Neural cell (in vitro differentiated cells): ENCODE data around the gene IQGAP2. TPM values are rescaled to one million over a fixed set of nuclear protein-coding genes. Genes with fewer than 3 reads are reported as not detected.

Experiments
- H2AFZ ChIP-seq: fragments of 200-600, 300-800 bp; sonication (generic), shearing (Covaris generic); 2 replicates; pipeline ENCODE4 v1.6.0; 2014; ENCODE audit warnings: low read depth, mild to moderate bottlenecking, antibody characterized with exemption, low read length, moderate library complexity
- H3F3A ChIP-seq: fragments of 200-600 bp; shearing (Covaris generic); 2 replicates; pipeline ENCODE4 v1.6.1; 2016; ENCODE audit warnings: mild to moderate bottlenecking, moderate library complexity, mixed read lengths, antibody characterized with exemption, low read length; ENCODE audit not compliant: insufficient read depth, poor library complexity, severe bottlenecking
- H3K27ac ChIP-seq: fragments of 200-600, 300-800 bp; sonication (generic), shearing (Covaris generic); 2 replicates; pipeline ENCODE4 v1.5.1; 2014; ENCODE audit warnings: mild to moderate bottlenecking, low read length, moderate library complexity
- H3K27me3 ChIP-seq: fragments of 300-800, 200-600 bp; sonication (generic), shearing (Covaris generic); 2 replicates; pipeline ENCODE4 v1.6.0; 2014; ENCODE audit warnings: mild to moderate bottlenecking, low read depth, low read length, moderate library complexity; ENCODE audit not compliant: insufficient read depth
- H3K36me3 ChIP-seq: fragments of 300-800, 200-600 bp; sonication (generic), shearing (Covaris generic); 2 replicates; pipeline ENCODE4 v1.5.1; 2014; ENCODE audit warnings: mild to moderate bottlenecking, antibody characterized with exemption, low read length, moderate library complexity; ENCODE audit not compliant: insufficient read depth
- H3K4me2 ChIP-seq: fragments of 300-800, 200-600 bp; sonication (generic), shearing (Covaris generic); 2 replicates; pipeline ENCODE4 v1.6.0; 2014; ENCODE audit warnings: mild to moderate bottlenecking, low read length
- H3K4me3 ChIP-seq: fragments of 300-800, 200-600 bp; sonication (generic), shearing (Covaris generic); 2 replicates; pipeline ENCODE4 v1.5.1; 2014; ENCODE audit warnings: mild to moderate bottlenecking, low read length, moderate library complexity
- H3K79me2 ChIP-seq: fragments of 200-600 bp; shearing (Covaris generic); replicated peaks from 2 replicates; pipeline ENCODE4 v1.6.0; 2014; ENCODE audit warnings: mild to moderate bottlenecking, low read length, moderate library complexity; ENCODE audit not compliant: insufficient read depth
- H3K9ac ChIP-seq: fragments of 300-800, 200-600 bp; sonication (generic), shearing (Covaris generic); 2 replicates; pipeline ENCODE4 v1.6.1; 2016; ENCODE audit warnings: mild to moderate bottlenecking, low read length, mixed read lengths
- H3K9me2 ChIP-seq: fragments of 200-600 bp; shearing (Covaris generic); 2 replicates; pipeline ENCODE4 v1.6.1; 2016; ENCODE audit warnings: mild to moderate bottlenecking, low read length, mixed read lengths; ENCODE audit not compliant: insufficient read depth
- H3K9me3 ChIP-seq: fragments of 200-600, 300-800 bp; sonication (generic), shearing (Covaris generic); 2 replicates; pipeline ENCODE4 v1.6.1; 2016; ENCODE audit warnings: mild to moderate bottlenecking, mixed run types, low read length, moderate library complexity, mixed read lengths
- H4K20me1 ChIP-seq: fragments of 200-600 bp; shearing (Covaris generic); 2 replicates; pipeline ENCODE4 v1.6.1; 2016; ENCODE audit warnings: mild to moderate bottlenecking, mixed run types; ENCODE audit not compliant: insufficient read depth
- EZH2 ChIP-seq: fragments of 200-600, 300-800 bp; shearing (Covaris generic), sonication (generic); IDR thresholded peaks from 2 replicates; pipeline ENCODE4 v1.6.1; 2014; ENCODE audit warnings: antibody characterized with exemption, low read length, borderline replicate concordance, mild to moderate bottlenecking; ENCODE audit not compliant: insufficient read depth, poor library complexity, severe bottlenecking
- MXI1 ChIP-seq: fragments of 450-650 bp; conservative IDR thresholded peaks from 2 replicates; pipeline ENCODE4 v1.6.1; 2014; ENCODE audit warnings: antibody characterized with exemption, mild to moderate bottlenecking; ENCODE audit not compliant: poor library complexity, severe bottlenecking
- POLR2AphosphoS5 ChIP-seq: IDR thresholded peaks from 2 replicates; pipeline ENCODE4 v1.6.1; 2012
- RAD21 ChIP-seq: fragments of 450-650 bp; conservative IDR thresholded peaks from 2 replicates; pipeline ENCODE4 v1.6.1; 2014; ENCODE audit warnings: antibody characterized with exemption, mild to moderate bottlenecking, moderate library complexity
- SMC3 ChIP-seq: fragments of 450-650 bp; conservative IDR thresholded peaks from 2 replicates; pipeline ENCODE4 v1.6.1; 2014; ENCODE audit warnings: antibody characterized with exemption, mild to moderate bottlenecking, moderate library complexity; ENCODE audit not compliant: poor library complexity
- TAF1 ChIP-seq: IDR thresholded peaks from 2 replicates; pipeline ENCODE4 v1.6.1; 2012; ENCODE audit warnings: low read depth
- polyA plus RNA-seq: library from polyadenylated mRNA; depleted of rRNA; stranded (reverse); fragments of >200 nt; gene quantifications from 2 replicates; pipeline ENCODE4 v1.2.3, GENCODE V29; 2014
- TF ChIP-seq, protein P1 (sequence below): IDR thresholded peaks from 2 replicates; pipeline ENCODE4 v1.6.1; 2012; ENCODE audit warnings: borderline replicate concordance
- TF ChIP-seq, protein P2 (sequence below): fragments of 450-650 bp; IDR thresholded peaks from 2 replicates; pipeline ENCODE4 v1.5.1; 2014; ENCODE audit warnings: antibody characterized with exemption, mild to moderate bottlenecking, moderate library complexity; ENCODE audit not compliant: poor library complexity, severe bottlenecking

IQGAP2 gene
- polyA plus RNA-seq, 1 donor from 2014 or later: 5.2 TPM

DNA sequence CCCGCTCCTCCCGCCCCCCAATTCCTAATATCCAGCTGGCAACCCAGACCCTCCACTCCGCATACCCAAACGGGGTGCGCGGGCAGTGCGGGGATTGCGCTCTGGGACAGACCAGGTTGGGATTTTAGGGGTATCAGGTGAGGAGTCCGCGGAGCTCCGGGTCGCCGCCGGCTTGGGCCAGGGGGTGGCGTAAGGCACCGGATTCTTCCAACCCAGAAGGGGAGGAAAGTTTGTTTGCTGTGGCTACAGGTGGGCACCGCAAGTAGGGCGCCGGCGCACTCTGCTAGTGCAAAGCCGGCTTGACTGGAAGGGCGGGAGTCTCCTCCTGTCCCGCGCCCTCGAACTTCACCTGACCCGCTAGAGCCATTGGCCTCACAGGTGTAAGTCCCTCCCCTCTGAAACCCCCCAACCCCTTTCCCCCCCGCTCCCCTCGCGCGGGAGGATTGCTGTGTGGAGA, 709 bp downstream of the IQGAP2 start:
- TF ChIP-seq POLR2AphosphoS5 (no peak), RAD21 (peak; percentile 4)
- H3K4me2 ChIP-seq: peak overlapping the region; percentile 62
- H3K27ac ChIP-seq: no peak overlapping the region
- H4K20me1 ChIP-seq: no peaks in the 10 kb centered on the region
- H3K9me2 ChIP-seq: no peaks in the 10 kb centered on the region
- peak overlapping the region; percentile 40 for H2AFZ ChIP-seq
- no peaks in the 10 kb centered on the region for H3K79me2 ChIP-seq
- H3K9ac ChIP-seq: peak overlapping the region; percentile 60
- no peaks in the 10 kb centered on the region for H3K36me3 ChIP-seq
- H3K4me3 ChIP-seq: peak overlapping the region; percentile 79
- H3K9me3 ChIP-seq: no peaks in the 10 kb centered on the region
- peaks cover 17% of the 10 kb centered on the region for H3K27me3 ChIP-seq
- H3F3A ChIP-seq: no peaks in the 10 kb centered on the region

DNA sequence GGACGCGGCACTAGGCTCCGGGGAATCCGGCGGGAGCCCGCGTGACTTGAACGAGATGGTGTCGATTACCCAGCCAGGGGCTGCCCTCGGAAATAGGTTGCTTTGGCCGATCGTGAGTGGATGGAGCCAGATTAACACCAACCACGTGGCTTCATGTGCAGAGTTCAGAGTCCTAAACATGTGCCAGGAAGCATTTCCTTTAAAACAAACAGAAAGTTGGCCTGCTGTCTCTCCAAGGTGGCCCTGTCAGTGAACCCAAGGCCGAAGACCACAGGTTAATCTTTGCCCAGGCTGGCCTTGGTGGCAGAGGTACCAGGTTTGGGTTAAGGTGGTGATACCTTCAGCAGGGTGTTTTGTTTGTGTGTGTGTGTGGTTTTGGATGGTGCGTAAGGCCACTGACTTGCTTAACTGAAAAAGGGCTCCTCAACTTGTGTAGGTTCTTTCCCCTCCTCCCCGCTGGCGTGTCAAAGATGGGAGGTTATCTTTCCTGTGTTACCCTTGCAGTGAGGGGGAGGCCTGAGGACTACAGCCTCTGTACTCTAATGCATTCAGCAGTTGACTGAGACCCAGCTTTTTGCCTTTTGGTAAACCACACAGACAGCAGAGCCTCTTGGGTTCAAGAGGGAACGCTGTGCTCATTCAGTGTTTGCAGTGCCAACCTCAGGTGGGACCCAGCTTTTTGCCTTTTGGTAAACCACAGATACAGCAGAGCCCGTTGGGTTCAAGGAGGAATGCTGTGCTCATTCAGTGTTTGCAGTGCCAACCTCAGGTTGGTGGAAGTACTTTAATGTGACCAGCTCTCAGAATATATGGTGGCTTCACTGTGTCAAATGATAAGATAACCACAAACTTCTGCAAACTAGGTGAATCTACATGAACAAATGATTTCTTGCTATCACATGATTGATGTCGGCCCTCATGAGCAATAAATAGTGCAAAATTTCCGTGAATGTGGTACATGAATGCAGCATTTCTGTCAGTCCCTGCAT, 1.4 kb downstream of the IQGAP2 start:
- peak overlapping the region; percentile 79 for H3K4me3 ChIP-seq
- H4K20me1 ChIP-seq: no peaks in the 10 kb centered on the region
- TF ChIP-seq MXI1: no peak
- TF ChIP-seq EZH2: no peak
- TF ChIP-seq, protein P1, sequence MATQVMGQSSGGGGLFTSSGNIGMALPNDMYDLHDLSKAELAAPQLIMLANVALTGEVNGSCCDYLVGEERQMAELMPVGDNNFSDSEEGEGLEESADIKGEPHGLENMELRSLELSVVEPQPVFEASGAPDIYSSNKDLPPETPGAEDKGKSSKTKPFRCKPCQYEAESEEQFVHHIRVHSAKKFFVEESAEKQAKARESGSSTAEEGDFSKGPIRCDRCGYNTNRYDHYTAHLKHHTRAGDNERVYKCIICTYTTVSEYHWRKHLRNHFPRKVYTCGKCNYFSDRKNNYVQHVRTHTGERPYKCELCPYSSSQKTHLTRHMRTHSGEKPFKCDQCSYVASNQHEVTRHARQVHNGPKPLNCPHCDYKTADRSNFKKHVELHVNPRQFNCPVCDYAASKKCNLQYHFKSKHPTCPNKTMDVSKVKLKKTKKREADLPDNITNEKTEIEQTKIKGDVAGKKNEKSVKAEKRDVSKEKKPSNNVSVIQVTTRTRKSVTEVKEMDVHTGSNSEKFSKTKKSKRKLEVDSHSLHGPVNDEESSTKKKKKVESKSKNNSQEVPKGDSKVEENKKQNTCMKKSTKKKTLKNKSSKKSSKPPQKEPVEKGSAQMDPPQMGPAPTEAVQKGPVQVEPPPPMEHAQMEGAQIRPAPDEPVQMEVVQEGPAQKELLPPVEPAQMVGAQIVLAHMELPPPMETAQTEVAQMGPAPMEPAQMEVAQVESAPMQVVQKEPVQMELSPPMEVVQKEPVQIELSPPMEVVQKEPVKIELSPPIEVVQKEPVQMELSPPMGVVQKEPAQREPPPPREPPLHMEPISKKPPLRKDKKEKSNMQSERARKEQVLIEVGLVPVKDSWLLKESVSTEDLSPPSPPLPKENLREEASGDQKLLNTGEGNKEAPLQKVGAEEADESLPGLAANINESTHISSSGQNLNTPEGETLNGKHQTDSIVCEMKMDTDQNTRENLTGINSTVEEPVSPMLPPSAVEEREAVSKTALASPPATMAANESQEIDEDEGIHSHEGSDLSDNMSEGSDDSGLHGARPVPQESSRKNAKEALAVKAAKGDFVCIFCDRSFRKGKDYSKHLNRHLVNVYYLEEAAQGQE: no peak
- no peak for TF ChIP-seq POLR2AphosphoS5
- TF ChIP-seq SMC3: no peak
- no peak for TF ChIP-seq TAF1
- TF ChIP-seq, protein P2, sequence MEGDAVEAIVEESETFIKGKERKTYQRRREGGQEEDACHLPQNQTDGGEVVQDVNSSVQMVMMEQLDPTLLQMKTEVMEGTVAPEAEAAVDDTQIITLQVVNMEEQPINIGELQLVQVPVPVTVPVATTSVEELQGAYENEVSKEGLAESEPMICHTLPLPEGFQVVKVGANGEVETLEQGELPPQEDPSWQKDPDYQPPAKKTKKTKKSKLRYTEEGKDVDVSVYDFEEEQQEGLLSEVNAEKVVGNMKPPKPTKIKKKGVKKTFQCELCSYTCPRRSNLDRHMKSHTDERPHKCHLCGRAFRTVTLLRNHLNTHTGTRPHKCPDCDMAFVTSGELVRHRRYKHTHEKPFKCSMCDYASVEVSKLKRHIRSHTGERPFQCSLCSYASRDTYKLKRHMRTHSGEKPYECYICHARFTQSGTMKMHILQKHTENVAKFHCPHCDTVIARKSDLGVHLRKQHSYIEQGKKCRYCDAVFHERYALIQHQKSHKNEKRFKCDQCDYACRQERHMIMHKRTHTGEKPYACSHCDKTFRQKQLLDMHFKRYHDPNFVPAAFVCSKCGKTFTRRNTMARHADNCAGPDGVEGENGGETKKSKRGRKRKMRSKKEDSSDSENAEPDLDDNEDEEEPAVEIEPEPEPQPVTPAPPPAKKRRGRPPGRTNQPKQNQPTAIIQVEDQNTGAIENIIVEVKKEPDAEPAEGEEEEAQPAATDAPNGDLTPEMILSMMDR: no peak
- no peak overlapping the region for H3K9ac ChIP-seq
- H3K79me2 ChIP-seq: no peaks in the 10 kb centered on the region
- no peaks in the 10 kb centered on the region for H3K36me3 ChIP-seq
- no peak overlapping the region for H3K4me2 ChIP-seq
- peaks cover 17% of the 10 kb centered on the region for H3K27me3 ChIP-seq
- no peaks in the 10 kb centered on the region for H3K9me2 ChIP-seq
- no peak overlapping the region for H2AFZ ChIP-seq
- no peaks in the 10 kb centered on the region for H3K9me3 ChIP-seq
- no peaks in the 10 kb centered on the region for H3F3A ChIP-seq
- H3K27ac ChIP-seq: no peak overlapping the region
